PC-9 (cell line): ENCODE data around the gene ZNF524. TPM values are rescaled to one million over a fixed set of nuclear protein-coding genes. Genes with fewer than 3 reads are reported as not detected.

Experiments
- BruUV-seq: library from RNA; stranded (reverse); fragments of 400-500 nt; replicated peaks from 2 replicates; lab custom pipeline; 2021; lab: Mats Ljungman, UMichigan
- CTCF ChIA-PET: fragments of 300-600 bp; sonication (Branson Sonifier 250); formaldehyde crosslinking; loops from one replicate; lab custom pipeline; 2022; ENCODE audit warnings: antibody characterized with exemption; lab: Charles Lee
- POLR2A ChIA-PET: fragments of 300-600 bp; sonication (Branson Sonifier 250); formaldehyde crosslinking; loops from one replicate; lab custom pipeline; 2022; ENCODE audit warnings: antibody characterized with exemption; ENCODE audit not compliant: unreplicated experiment; lab: Charles Lee
- DNase-seq, 2 experiments: peaks; one replicate each; pipeline versions ENCODE4 v3.0.0 to v3.0.0-alpha.2; 2015 to 2022; ENCODE audit warnings: mixed read lengths in 1 of 2
- H2AFZ ChIP-seq: fragments of 200-600 bp; sonication (generic); 2 replicates; pipeline ENCODE4 v1.8.1; 2017; ENCODE audit warnings: antibody characterized with exemption
- H3F3A ChIP-seq: fragments of 200-600 bp; sonication (generic); 2 replicates; pipeline ENCODE4 v1.8.1; 2017; ENCODE audit warnings: antibody characterized with exemption, mild to moderate bottlenecking, low read depth; ENCODE audit not compliant: insufficient read depth
- H3K27ac ChIP-seq: fragments of 200-600 bp; sonication (generic); 2 replicates; pipeline ENCODE4 v1.6.1; 2016; ENCODE audit warnings: mixed run types
- H3K27me3 ChIP-seq: fragments of 200-600 bp; sonication (generic); 2 replicates; pipeline ENCODE4 v1.6.1; 2016; ENCODE audit warnings: low read depth, mixed run types; ENCODE audit not compliant: insufficient read depth
- H3K36me3 ChIP-seq: fragments of 200-600 bp; sonication (generic); 2 replicates; pipeline ENCODE4 v1.6.1; 2016; ENCODE audit warnings: low read depth, mixed run types
- H3K4me1 ChIP-seq: fragments of 200-600 bp; sonication (generic); replicated peaks from 2 replicates; pipeline ENCODE4 v1.6.1; 2016; ENCODE audit warnings: mixed run types; ENCODE audit not compliant: insufficient read depth
- H3K4me2 ChIP-seq: fragments of 200-600 bp; sonication (generic); 2 replicates; pipeline ENCODE4 v1.6.1; 2017; ENCODE audit warnings: mixed run types
- H3K4me3 ChIP-seq: fragments of 200-600 bp; sonication (generic); 2 replicates; pipeline ENCODE4 v1.6.1; 2016; ENCODE audit warnings: mixed run types
- H3K79me2 ChIP-seq: fragments of 200-600 bp; sonication (generic); 2 replicates; pipeline ENCODE4 v1.6.1; 2017; ENCODE audit warnings: low read depth, mixed run types
- H3K9me2 ChIP-seq: fragments of 200-600 bp; sonication (generic); 2 replicates; pipeline ENCODE4 v1.8.1; 2017; ENCODE audit warnings: mild to moderate bottlenecking; ENCODE audit not compliant: insufficient read depth
- H3K9me3 ChIP-seq: fragments of 200-600 bp; sonication (generic); 2 replicates; pipeline ENCODE4 v1.8.1; 2016; ENCODE audit warnings: low read depth; ENCODE audit not compliant: insufficient read depth
- H4K20me1 ChIP-seq: fragments of 200-600 bp; sonication (generic); 2 replicates; pipeline ENCODE4 v1.8.1; 2017; ENCODE audit not compliant: insufficient read depth
- EZH2 ChIP-seq: fragments of 200-600 bp; sonication (generic); IDR thresholded peaks from 2 replicates; pipeline ENCODE4 v1.8.0; 2017; ENCODE audit warnings: antibody characterized with exemption, low read depth
- intact Hi-C: fragments of 100-400 bp; cut with micrococcal nuclease; formaldehyde crosslinking; loops from one replicate; pipeline ENCODE4 v1.10.0; 2022; ENCODE audit not compliant: unreplicated experiment
- total RNA-seq: library from RNA; stranded (reverse); gene quantifications from 2 replicates; pipeline ENCODE4 v1.2.3, GENCODE V29; 2021
- TF ChIP-seq, protein P1 (sequence below): fragments of 200-600 bp; sonication (generic); conservative IDR thresholded peaks from 2 replicates; pipeline ENCODE4 v1.6.1; 2017; ENCODE audit warnings: mixed run types, antibody characterized with exemption, mild to moderate bottlenecking, moderate library complexity

ZNF524 gene
- total RNA-seq, 1 experiment from 2014 or later = 30.0 TPM

DNA sequence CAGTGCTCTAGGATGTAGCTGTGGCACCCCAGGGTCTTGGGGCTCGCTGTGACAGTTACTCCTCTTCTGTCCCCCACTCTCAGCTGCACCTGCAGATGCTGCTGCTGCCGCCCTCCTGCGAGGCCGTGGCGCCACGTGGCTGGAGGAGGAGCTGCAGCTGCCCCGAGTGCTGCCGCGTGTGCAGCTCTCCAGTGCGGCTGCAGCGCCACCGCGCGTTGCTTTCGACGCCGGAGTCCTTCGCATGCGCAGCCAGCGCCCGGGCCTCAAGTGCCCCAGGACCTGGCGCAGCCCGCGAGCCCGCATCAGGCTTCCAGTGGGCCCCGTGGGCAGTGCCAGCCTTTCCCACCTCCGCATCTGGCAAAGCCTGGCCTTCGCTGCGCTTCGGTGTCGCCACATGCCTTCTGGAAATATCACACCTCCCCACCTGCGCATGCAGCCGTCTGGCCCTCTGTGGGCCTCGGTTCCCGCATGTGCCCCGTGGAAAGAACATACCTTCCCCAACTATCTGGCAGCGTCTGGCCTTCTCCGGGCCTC, 40.0 kb downstream of the ZNF524 start:
- Histone ChIP-seq H3K4me2 (peak overlapping the region; percentile 90), H3F3A (peaks cover 39% of the 10 kb centered on the region; the same call in 1 of the 2 replicates), H3K9me3 (no peaks in the 10 kb centered on the region), H3K4me3 (peak overlapping the region; percentile 66; the same call in 1 of the 2 replicates), H2AFZ (no peak overlapping the region), H3K27me3 (no peaks in the 10 kb centered on the region), H3K4me1 (peaks cover 19% of the 10 kb centered on the region), H3K9me2 (no peaks in the 10 kb centered on the region), H4K20me1 (peaks cover 3% of the 10 kb centered on the region; the same call in 1 of the 2 replicates), H3K27ac (0 out of 2 replicates have a peak overlapping the region, but pooled peaks have one; percentile 40), H3K79me2 (peaks cover 63% of the 10 kb centered on the region), H3K36me3 (peaks cover 3% of the 10 kb centered on the region; the same call in 1 of the 2 replicates)
- POLR2A ChIA-PET = no interaction called here
- intact Hi-C loops = no loop called here
- DNase-seq = no peak
- no TSS peak for BruUV-seq
- TF ChIP-seq EZH2 = no peak
- TF ChIP-seq, protein P1, sequence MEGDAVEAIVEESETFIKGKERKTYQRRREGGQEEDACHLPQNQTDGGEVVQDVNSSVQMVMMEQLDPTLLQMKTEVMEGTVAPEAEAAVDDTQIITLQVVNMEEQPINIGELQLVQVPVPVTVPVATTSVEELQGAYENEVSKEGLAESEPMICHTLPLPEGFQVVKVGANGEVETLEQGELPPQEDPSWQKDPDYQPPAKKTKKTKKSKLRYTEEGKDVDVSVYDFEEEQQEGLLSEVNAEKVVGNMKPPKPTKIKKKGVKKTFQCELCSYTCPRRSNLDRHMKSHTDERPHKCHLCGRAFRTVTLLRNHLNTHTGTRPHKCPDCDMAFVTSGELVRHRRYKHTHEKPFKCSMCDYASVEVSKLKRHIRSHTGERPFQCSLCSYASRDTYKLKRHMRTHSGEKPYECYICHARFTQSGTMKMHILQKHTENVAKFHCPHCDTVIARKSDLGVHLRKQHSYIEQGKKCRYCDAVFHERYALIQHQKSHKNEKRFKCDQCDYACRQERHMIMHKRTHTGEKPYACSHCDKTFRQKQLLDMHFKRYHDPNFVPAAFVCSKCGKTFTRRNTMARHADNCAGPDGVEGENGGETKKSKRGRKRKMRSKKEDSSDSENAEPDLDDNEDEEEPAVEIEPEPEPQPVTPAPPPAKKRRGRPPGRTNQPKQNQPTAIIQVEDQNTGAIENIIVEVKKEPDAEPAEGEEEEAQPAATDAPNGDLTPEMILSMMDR = no peak
- CTCF ChIA-PET = no interaction called here

DNA sequence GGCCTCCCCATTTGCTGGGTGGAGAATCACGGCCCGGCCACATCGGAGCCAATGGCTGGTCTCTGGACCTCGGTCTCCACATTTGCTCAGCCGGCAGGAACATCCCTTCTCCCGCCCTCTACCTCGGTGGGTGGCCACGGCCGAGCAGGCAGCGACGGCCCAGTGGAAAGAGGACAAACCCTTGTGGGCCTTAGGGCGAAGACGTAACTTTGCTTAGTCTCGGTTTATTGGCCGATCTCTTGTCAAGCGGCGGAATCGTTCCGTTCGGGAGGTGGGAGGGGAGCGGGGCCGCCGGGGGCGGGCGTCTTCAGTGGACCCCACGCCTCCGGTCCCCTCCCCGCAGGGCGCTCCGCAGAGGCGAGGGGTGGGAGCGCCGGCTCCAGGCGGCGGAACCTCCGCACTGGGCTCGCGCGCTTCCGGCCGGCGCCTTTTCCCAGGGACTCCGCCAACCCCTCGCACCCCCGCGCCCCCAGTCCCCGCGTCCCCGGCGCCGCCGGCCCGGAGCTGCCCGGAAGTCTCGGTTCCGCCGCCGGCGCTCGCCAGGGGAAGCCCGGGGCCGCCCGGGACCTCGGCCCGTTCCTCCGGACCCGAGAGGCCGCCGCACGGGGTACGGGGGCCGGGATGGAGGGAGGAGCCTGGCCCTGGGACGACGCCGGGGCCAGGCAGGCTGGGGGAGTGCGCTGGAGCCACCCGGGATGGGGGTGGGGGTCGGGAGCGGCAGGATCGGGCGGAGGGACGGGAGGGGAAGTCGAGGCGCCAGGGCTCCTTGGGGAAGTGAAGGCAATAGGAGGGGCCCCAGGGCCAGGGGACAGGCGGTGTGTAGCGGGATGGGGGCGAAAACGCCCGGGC, 40.7 kb downstream of the ZNF524 start, which contains the start of gene ZNF580:
Gene ZNF580 (plus strand): TSS at position 426 of the 849 bp plus-strand sequence. CDS start 1,507 bp downstream, outside the sequence.
- peaks cover 63% of the 10 kb centered on the region for H3K79me2 ChIP-seq
- intact Hi-C loops = no loop called here
- no TSS peak for BruUV-seq
- peaks cover 3% of the 10 kb centered on the region; the same call in 1 of the 2 replicates for H4K20me1 ChIP-seq
- peaks cover 8% of the 10 kb centered on the region; the same call in 1 of the 2 replicates for H3K36me3 ChIP-seq
- DNase-seq = peak in 1 of 2 experiments; percentile 68
- peak within 1 kb of the TSS; percentile 90 for H3K4me2 ChIP-seq
- POLR2A ChIA-PET = no interaction called here
- H3K9me2 ChIP-seq = no peaks in the 10 kb centered on the region
- peak within 1 kb of the TSS; percentile 66 for H3K4me3 ChIP-seq
- 0 out of 2 replicates have a peak within 1 kb of the TSS, but pooled peaks have one; percentile 40 for H3K27ac ChIP-seq
- no peak for TF ChIP-seq EZH2
- TF ChIP-seq, protein P1 = no peak
- H3K9me3 ChIP-seq = no peaks in the 10 kb centered on the region
- no peaks in the 10 kb centered on the region for H3K27me3 ChIP-seq
- peak within 1 kb of the TSS; percentile 76 for H2AFZ ChIP-seq
- H3K4me1 ChIP-seq = peaks cover 18% of the 10 kb centered on the region
- H3F3A ChIP-seq = peaks cover 46% of the 10 kb centered on the region; the same call in 1 of the 2 replicates
- CTCF ChIA-PET = no interaction called here

DNA sequence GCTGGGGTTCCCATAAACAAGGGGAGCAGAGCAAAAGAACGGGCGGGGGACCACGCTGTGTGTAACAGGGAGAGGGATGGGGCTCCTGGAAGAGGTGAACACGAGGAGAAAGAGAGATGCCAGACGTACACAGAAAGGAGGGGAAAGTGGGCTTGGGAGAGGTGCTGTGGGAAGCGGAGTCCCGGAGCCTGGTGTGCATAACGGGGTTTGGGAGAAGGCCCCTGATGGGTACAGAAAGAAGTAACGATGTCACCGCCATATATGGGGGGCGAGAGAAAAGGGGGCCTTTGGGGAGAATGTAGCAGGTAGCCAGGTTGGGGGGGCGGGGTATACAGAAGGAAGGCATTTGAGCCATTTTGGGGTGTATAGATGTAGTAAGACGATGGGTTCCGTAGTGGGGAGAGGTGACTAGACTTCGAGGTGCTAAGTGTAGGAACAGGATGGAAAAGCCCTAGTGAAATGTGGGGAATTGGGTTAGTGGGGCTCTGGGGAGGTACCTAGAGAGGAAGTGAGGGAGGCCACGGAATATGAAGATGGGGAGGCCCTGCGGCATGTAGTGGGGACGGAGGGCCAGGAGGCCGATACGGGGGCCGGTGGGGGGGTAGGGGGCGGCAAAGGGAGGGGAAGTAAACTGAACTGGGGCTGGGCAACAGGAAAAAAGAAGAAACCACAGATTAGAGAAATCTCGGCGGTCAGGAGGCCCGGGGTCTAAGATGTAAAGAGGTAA, 41.5 kb downstream of the ZNF524 start:
- no peaks in the 10 kb centered on the region for H3K27me3 ChIP-seq
- H3K4me3 ChIP-seq = peak overlapping the region; percentile 66
- 0 out of 2 replicates have a peak overlapping the region, but pooled peaks have one; percentile 40 for H3K27ac ChIP-seq
- peak overlapping the region; percentile 76 for H2AFZ ChIP-seq
- peaks cover 10% of the 10 kb centered on the region for H3K4me1 ChIP-seq
- no peaks in the 10 kb centered on the region for H3K9me2 ChIP-seq
- peaks cover 51% of the 10 kb centered on the region; the same call in 1 of the 2 replicates for H3F3A ChIP-seq
- peaks cover 5% of the 10 kb centered on the region for H4K20me1 ChIP-seq
- DNase-seq = no peak
- H3K36me3 ChIP-seq = peaks cover 9% of the 10 kb centered on the region; the same call in 1 of the 2 replicates
- BruUV-seq = no TSS peak
- no peaks in the 10 kb centered on the region for H3K9me3 ChIP-seq
- peak overlapping the region; percentile 90 for H3K4me2 ChIP-seq
- TF ChIP-seq EZH2 = no peak
- TF ChIP-seq, protein P1 = no peak
- intact Hi-C loops = no loop called here
- ChIA-PET CTCF (no interaction called here), POLR2A (interaction anchor here (0.6 kb wide), 1 partner anchor 1178 kb away, joined by 4 read pairs; the partner anchor contains the start of gene LENG9)
- peaks cover 60% of the 10 kb centered on the region for H3K79me2 ChIP-seq
